ENCODE results near the gene PCSK5.

DNA sequence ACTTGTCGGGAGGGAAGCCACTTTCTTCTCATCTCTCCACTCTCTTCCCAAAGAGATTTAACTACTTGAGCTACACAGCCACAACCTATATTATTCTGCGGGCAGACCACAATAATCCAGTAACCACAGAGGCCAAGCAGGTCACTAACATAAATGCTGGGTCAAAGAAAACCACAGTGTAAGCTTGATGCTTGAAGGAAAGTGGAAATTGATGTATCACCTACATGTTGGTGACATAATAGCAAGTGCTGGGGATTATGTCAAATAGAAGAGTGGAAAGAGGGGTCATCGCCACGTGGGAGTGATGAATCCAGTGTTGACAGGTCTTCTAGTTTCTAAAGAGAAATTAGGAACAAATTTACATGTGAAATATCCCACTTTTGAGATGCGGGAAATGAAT lies 462.8 kb downstream of the PCSK5 start:
- TF ChIP-seq CTCF (IDR thresholded peaks at IDR 0.05 in 8 of 11, conservative IDR thresholded peaks at IDR 0.05 in 3 of 11): no peak
- no peak for TF ChIP-seq POLR2A (IDR thresholded peaks at IDR 0.05)
- no peak for TF ChIP-seq POLR2AphosphoS5 (IDR thresholded peaks at IDR 0.05)
